SHP77 (cell line): ENCODE results near the gene METTL25B.

Source experiments
- DNase-seq, 2 experiments: peaks; one replicate each; lab custom pipeline; 2025; lab: John Stamatoyannopoulos, UW

Gene METTL25B

GRCh38 chr1:156700736-156701531 lies 27.3 kb upstream of the METTL25B start:
- DNase-seq = no peak

GRCh38 chr1:156703336-156703735 lies 24.9 kb upstream of the METTL25B start:
- no peak for DNase-seq

- DNase-seq = no peak
Measured at GRCh38 chr1:156703741-156704140, 24.5 kb upstream of the METTL25B start.

GRCh38 chr1:156704166-156704711 lies 24.0 kb upstream of the METTL25B start:
- DNase-seq = no peak

GRCh38 chr1:156704930-156705320 lies 23.3 kb upstream of the METTL25B start:
- peak in 1 of 2 experiments; percentile 14 for DNase-seq

GRCh38 chr1:156705321-156705917 lies 22.9 kb upstream of the METTL25B start, which contains the start of gene CRABP2:
Gene CRABP2 (minus strand): TSS chr1:156705583. CDS start chr1:156705446, 137 bp downstream.
- DNase-seq = no peak

GRCh38 chr1:156705918-156706656 lies 22.2 kb upstream of the METTL25B start:
- peak; percentile 30 to 50 for DNase-seq

GRCh38 chr1:156706657-156707416 lies 21.4 kb upstream of the METTL25B start:
- no peak for DNase-seq

GRCh38 chr1:156707417-156708217 lies 20.7 kb upstream of the METTL25B start:
- DNase-seq = no peak

- no peak for DNase-seq
Measured at GRCh38 chr1:156708218-156708661, 20.0 kb upstream of the METTL25B start.

GRCh38 chr1:156709031-156709430 lies 19.2 kb upstream of the METTL25B start:
- no peak for DNase-seq

GRCh38 chr1:156709757-156710489 lies 18.3 kb upstream of the METTL25B start:
- DNase-seq = peak; percentile 80 to 93

- no peak for DNase-seq
Measured at GRCh38 chr1:156711011-156711817, 17.1 kb upstream of the METTL25B start.

- no peak for DNase-seq
Measured at GRCh38 chr1:156712626-156713025, 15.6 kb upstream of the METTL25B start.

GRCh38 chr1:156714830-156715229 lies 13.4 kb upstream of the METTL25B start:
- DNase-seq = no peak

- DNase-seq = no peak
Measured at GRCh38 chr1:156717351-156717750, 10.9 kb upstream of the METTL25B start.

GRCh38 chr1:156721131-156721530 lies 7.1 kb upstream of the METTL25B start:
- no peak for DNase-seq

- DNase-seq = no peak
Measured at GRCh38 chr1:156721535-156721934, 6.7 kb upstream of the METTL25B start.

- peak; percentile 94 to 96 for DNase-seq
Measured at GRCh38 chr1:156725683-156726280, 2.5 kb upstream of the METTL25B start.
